ENCODE results near the gene SEBOX.

GRCh38 chr17:28404461-28404811 lies 39.4 kb upstream of the SEBOX start:
- TF ChIP-seq YY1 (IDR thresholded peaks at IDR 0.05; ENCODE audit: low read depth) (no peak), REST (IDR thresholded peaks at IDR 0.05; ENCODE audit: low read depth) (no peak)
